Chondrocyte (in vitro differentiated cells): ENCODE data around the gene PKMYT1. TPM values are rescaled to one million over a fixed set of nuclear protein-coding genes. Genes with fewer than 3 reads are reported as not detected.
"Not testable (repeated sequence)": the region's sequence is repeated elsewhere in the genome, so short reads cannot be mapped to it uniquely, and the experiment has no call there.

Experiments
- DNase-seq: peaks from one replicate; pipeline ENCODE4 v3.0.0; 2021; ENCODE audit warnings: mixed read lengths, low spot score
- H3K27ac Mint-ChIP-seq: one replicate; pipeline ENCODE4 v1.8.0; 2021; ENCODE audit warnings: mild to moderate bottlenecking, moderate library complexity, mixed read lengths; ENCODE audit not compliant: unreplicated experiment
- H3K27me3 Mint-ChIP-seq: 2 replicates; pipeline ENCODE4 v1.8.0; 2021; ENCODE audit warnings: low read depth, mixed read lengths
- H3K36me3 Mint-ChIP-seq: 2 replicates; pipeline ENCODE4 v1.8.0; 2021; ENCODE audit warnings: low read depth, mixed read lengths
- H3K4me1 Mint-ChIP-seq: 2 replicates; pipeline ENCODE4 v1.8.0; 2021; ENCODE audit warnings: low read depth, mild to moderate bottlenecking, mixed read lengths
- H3K4me3 Mint-ChIP-seq: one replicate; pipeline ENCODE4 v1.8.0; 2021; ENCODE audit warnings: mild to moderate bottlenecking, moderate library complexity, mixed read lengths; ENCODE audit not compliant: unreplicated experiment
- H3K9me3 Mint-ChIP-seq: 2 replicates; pipeline ENCODE4 v1.8.0; 2021; ENCODE audit warnings: low read depth, mixed read lengths
- total RNA-seq: library from RNA; stranded (reverse); gene quantifications from 3 replicates; pipeline ENCODE4 v1.2.1, GENCODE V29; 2021
- TF ChIP-seq, protein P1 (sequence below): fragments of 200-600 bp; sonication (generic); IDR thresholded peaks from 2 replicates; pipeline ENCODE4 v1.5.0; 2021; ENCODE audit warnings: antibody characterized with exemption, mild to moderate bottlenecking, moderate library complexity

The PKMYT1 gene
- total RNA-seq, 1 donor from 2014 or later: 6.2 TPM

DNA sequence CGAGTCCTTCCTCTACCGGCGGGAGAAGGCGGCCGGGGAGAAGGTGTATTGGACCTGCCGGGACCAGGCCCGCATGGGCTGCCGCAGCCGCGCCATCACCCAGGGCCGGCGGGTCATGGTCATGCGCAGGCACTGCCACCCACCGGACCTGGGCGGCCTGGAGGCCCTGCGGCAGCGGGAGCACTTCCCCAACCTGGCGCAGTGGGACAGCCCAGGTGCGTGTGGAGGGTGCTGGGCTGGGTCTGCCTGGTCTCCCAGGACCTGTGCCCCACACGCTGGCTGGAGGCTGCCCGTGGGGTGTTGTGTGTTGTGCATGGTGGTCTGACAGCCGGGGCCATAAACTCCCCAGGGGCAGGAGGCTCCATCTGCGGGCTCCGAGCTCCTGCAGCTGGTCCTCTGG lies 43.1 kb downstream of the PKMYT1 start:
- Mint-ChIP-seq H3K27me3 (no peaks in the 10 kb centered on the region), H3K36me3 (peaks cover 34% of the 10 kb centered on the region)
- TF ChIP-seq, protein P1, sequence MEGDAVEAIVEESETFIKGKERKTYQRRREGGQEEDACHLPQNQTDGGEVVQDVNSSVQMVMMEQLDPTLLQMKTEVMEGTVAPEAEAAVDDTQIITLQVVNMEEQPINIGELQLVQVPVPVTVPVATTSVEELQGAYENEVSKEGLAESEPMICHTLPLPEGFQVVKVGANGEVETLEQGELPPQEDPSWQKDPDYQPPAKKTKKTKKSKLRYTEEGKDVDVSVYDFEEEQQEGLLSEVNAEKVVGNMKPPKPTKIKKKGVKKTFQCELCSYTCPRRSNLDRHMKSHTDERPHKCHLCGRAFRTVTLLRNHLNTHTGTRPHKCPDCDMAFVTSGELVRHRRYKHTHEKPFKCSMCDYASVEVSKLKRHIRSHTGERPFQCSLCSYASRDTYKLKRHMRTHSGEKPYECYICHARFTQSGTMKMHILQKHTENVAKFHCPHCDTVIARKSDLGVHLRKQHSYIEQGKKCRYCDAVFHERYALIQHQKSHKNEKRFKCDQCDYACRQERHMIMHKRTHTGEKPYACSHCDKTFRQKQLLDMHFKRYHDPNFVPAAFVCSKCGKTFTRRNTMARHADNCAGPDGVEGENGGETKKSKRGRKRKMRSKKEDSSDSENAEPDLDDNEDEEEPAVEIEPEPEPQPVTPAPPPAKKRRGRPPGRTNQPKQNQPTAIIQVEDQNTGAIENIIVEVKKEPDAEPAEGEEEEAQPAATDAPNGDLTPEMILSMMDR: no peak

DNA sequence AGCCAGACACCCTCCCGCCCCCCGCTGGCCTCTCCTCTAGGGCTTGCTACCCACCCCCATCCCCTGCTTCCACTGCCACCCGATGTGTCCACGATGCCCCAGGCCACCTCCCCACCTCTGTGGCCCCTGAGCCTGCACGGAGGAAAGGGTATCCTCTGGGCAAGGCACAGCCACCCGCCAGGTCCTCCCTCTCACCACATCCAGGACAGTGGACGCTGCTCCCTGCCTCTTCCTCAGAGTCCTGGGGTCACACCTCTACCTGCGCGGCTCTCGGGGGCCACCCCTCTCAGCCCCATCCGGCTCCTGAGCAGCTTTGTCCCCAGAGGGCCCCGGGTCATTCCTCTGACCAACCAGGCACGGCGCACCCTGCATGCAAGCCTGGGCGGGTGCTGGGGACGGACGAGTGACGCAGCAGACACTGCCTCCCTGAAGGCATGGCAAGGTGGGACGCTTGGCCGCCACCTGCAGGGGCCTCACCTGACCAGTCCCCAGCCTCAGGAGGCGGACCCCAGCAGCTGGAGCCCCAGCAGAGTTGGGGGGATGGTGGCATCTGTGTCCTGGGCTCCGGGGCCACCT lies 43.7 kb downstream of the PKMYT1 start:
- no peaks in the 10 kb centered on the region for H3K27me3 Mint-ChIP-seq
- no peaks in the 10 kb centered on the region for H3K9me3 Mint-ChIP-seq
- DNase-seq: no peak
- peaks cover 32% of the 10 kb centered on the region for H3K36me3 Mint-ChIP-seq
- no peak overlapping the region for H3K4me3 Mint-ChIP-seq
- no peak overlapping the region for H3K27ac Mint-ChIP-seq
- no peaks in the 10 kb centered on the region for H3K4me1 Mint-ChIP-seq
- TF ChIP-seq, protein P1: no peak

More for the DNA sequence above, 43.1 kb downstream of the PKMYT1 start:
- no peak overlapping the region for H3K27ac Mint-ChIP-seq
- no peak overlapping the region for H3K4me3 Mint-ChIP-seq
- no peaks in the 10 kb centered on the region for H3K4me1 Mint-ChIP-seq
- no peaks in the 10 kb centered on the region for H3K9me3 Mint-ChIP-seq
- no peak for DNase-seq

DNA sequence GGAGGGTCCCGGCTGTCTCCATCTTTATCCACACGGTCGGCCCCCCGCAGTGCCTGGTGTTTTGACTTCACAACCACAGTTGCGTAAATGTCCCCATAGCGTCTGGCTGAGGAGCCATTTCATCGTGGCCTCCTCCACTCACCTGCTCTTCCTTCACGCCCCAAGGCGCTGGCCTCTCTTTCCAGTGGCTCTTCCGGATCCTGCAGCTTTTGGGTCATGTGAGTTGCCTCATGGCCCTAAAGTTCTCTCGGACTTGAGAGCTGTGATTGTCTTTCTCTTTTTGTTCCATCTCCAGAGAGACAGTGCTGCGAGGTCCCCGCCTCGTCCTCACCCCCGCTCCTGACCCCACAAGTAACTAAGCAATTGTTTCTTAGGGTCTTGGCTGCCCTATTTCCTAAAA lies 45.8 kb downstream of the PKMYT1 start:
- Mint-ChIP-seq H3K9me3 (no peaks in the 10 kb centered on the region), H3K4me1 (no peaks in the 10 kb centered on the region), H3K27me3 (no peaks in the 10 kb centered on the region), H3K4me3 (no peak overlapping the region), H3K36me3 (peaks cover 18% of the 10 kb centered on the region), H3K27ac (no peak overlapping the region)
- TF ChIP-seq, protein P1: no peak
- no peak for DNase-seq

DNA sequence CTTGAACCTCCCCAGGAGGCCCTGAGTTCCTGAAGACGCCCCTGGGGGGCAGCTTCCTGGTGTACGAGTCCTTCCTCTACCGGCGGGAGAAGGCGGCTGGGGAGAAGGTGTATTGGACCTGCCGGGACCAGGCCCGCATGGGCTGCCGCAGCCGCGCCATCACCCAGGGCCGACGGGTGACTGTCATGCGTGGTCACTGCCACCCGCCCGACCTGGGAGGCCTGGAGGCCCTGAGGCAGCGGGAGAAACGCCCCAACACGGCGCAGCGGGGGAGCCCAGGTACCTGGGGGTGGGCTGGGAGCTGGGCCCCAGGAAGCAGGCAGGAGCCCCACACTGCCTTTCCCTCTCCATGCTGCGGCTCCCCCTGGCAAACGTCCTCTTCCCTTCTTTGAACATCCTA lies 46.5 kb downstream of the PKMYT1 start:
- no peak for DNase-seq
- TF ChIP-seq, protein P1: no peak
- H3K9me3 Mint-ChIP-seq: no peaks in the 10 kb centered on the region
- H3K4me1 Mint-ChIP-seq: no peaks in the 10 kb centered on the region
- no peaks in the 10 kb centered on the region for H3K27me3 Mint-ChIP-seq
- H3K27ac Mint-ChIP-seq: no peak overlapping the region
- peaks cover 15% of the 10 kb centered on the region for H3K36me3 Mint-ChIP-seq
- no peak overlapping the region for H3K4me3 Mint-ChIP-seq

DNA sequence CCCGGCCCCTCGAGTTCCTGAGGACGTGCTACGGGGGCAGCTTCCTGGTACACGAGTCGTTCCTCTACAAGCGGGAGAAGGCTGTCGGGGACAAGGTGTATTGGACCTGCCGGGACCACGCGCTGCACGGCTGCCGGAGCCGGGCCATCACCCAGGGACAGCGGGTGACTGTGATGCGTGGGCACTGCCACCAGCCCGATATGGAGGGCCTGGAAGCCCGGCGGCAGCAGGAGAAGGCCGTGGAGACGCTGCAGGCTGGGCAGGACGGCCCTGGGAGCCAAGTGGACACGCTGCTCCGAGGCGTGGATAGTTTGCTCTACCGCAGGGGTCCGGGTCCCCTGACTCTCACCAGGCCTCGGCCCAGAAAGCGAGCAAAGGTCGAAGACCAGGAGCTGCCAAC lies 47.1 kb downstream of the PKMYT1 start:
- Mint-ChIP-seq H3K4me3 (no peak overlapping the region), H3K27ac (no peak overlapping the region), H3K36me3 (peaks cover 15% of the 10 kb centered on the region), H3K27me3 (no peaks in the 10 kb centered on the region), H3K9me3 (no peaks in the 10 kb centered on the region), H3K4me1 (no peaks in the 10 kb centered on the region)
- TF ChIP-seq, protein P1: no peak
- no peak for DNase-seq

DNA sequence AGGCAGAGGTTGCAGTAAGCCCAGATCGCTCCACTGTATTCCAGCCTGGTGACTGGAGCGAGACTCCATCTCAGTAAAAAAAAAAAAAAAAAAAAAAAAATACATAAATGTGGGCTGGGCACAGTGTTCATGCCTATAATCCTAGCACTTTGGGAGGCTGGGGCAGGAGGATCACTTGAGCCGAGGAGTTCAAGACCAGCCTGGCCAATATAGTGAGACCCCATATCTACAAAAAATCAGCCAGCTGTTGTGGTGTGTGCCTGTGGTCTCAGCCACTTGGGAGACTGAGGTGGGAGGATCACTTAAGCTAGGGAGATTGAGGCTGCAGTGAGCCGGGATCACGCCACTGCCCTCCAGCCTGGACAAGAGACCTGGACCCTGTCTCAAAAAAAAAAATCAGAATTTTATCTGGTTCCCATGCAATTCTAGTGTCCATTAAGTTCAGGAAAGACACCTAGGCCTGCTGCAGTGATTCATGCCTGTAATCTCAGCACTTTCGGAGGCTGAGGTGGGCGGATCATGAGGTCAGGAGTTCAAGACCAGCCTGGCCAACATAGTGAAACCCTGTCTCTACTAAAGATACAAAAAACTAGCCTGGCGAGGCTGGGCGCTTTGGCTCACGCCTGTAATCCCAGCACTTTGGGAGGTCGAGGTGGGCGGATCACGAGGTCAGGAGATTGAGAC lies 48.9 kb downstream of the PKMYT1 start:
- H3K4me3 Mint-ChIP-seq, H3K27ac Mint-ChIP-seq, H3K4me1 Mint-ChIP-seq, DNase-seq, H3K27me3 Mint-ChIP-seq, H3K9me3 Mint-ChIP-seq: not testable (repeated sequence)
- peaks cover 16% of the 10 kb centered on the region for H3K36me3 Mint-ChIP-seq
